ENCODE results near the gene FBXL5. TPM values are rescaled to one million over a fixed set of nuclear protein-coding genes. Genes with fewer than 3 reads are reported as not detected.

The FBXL5 gene
- total and polyA plus RNA-seq, 9 of the 15 experiments (the other 6 are each of a cell fraction or from before 2014, with no cell fraction given) = 6.0 to 35.2 (median 22.1) TPM

DNA sequence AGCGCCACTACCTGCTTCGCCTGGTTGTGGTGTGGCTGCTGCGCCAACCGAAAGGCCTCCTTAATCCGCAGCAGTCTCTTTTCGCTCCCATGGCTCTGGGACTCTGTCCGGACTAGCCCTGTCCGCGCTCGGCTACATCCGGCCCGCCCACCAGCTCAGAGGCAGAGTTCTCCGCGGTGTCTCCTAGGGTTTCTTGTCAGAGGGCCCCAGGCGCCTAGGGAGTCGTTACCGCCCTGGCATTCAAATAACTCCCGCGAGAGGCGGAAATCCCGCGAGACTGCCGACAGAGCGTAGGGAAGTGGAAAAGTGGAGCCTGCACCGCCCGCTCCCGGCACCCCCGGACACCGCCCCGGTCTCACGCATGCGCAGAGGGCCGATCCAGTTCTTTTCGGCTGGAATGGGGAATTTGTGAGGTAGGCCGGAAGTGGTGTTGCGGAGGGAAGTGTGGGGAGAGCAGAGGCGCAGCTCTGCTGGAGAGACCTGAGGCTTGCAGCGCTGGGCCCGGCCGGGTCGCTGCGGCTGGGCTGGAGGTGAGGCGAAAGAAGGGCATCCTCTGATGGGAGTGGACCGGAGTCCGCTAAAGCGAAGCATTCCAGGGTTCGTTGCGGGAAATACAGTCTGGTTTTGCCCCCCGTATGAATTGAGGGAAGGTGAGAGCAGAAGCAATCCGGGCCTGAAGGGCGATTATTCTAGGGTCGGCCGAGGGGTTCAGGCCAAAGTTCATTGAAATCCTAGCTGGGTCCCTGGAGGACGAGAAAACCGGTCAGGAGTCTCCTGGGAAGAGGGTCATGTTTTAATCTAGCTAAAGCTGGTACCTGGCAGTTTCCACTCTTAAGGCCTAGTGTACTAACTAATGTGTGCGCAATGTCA, 26.4 kb upstream of the FBXL5 start, which contains the start of gene FAM200B (continued):
- TF ChIP-seq, protein P1, sequence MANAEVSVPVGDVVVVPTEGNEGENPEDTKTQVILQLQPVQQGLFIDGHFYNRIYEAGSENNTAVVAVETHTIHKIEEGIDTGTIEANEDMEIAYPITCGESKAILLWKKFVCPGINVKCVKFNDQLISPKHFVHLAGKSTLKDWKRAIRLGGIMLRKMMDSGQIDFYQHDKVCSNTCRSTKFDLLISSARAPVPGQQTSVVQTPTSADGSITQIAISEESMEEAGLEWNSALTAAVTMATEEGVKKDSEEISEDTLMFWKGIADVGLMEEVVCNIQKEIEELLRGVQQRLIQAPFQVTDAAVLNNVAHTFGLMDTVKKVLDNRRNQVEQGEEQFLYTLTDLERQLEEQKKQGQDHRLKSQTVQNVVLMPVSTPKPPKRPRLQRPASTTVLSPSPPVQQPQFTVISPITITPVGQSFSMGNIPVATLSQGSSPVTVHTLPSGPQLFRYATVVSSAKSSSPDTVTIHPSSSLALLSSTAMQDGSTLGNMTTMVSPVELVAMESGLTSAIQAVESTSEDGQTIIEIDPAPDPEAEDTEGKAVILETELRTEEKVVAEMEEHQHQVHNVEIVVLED (CRISPR knock-in tag; IDR thresholded peaks at IDR 0.05) = 0 out of 2 replicates have a peak, but pooled peaks have one; percentile 27
- no peak for TF ChIP-seq GTF3C2 (IDR thresholded peaks at IDR 0.05; ENCODE audit: borderline replicate concordance, extremely low read depth, insufficient read length)
- TF ChIP-seq IRF1 (CRISPR knock-in tag; IDR thresholded peaks at IDR 0.05; ENCODE audit: borderline replicate concordance) = no peak
- TF ChIP-seq NR3C1 (CRISPR knock-in tag; IDR thresholded peaks at IDR 0.05) = no peak
- TF ChIP-seq CXXC5 (CRISPR knock-in tag; IDR thresholded peaks at IDR 0.05) = peak; percentile 61
- no peak for TF ChIP-seq OTX1 (CRISPR knock-in tag; IDR thresholded peaks at IDR 0.05)
- TF ChIP-seq SMARCA5 (IDR thresholded peaks at IDR 0.05) = no peak
- no peak for TF ChIP-seq TOE1 (IDR thresholded peaks at IDR 0.05; ENCODE audit: borderline replicate concordance)
- TF ChIP-seq TOE1 (CRISPR knock-in tag; IDR thresholded peaks at IDR 0.05; ENCODE audit: borderline replicate concordance, low read depth) = no peak
- TF ChIP-seq, protein P2, sequence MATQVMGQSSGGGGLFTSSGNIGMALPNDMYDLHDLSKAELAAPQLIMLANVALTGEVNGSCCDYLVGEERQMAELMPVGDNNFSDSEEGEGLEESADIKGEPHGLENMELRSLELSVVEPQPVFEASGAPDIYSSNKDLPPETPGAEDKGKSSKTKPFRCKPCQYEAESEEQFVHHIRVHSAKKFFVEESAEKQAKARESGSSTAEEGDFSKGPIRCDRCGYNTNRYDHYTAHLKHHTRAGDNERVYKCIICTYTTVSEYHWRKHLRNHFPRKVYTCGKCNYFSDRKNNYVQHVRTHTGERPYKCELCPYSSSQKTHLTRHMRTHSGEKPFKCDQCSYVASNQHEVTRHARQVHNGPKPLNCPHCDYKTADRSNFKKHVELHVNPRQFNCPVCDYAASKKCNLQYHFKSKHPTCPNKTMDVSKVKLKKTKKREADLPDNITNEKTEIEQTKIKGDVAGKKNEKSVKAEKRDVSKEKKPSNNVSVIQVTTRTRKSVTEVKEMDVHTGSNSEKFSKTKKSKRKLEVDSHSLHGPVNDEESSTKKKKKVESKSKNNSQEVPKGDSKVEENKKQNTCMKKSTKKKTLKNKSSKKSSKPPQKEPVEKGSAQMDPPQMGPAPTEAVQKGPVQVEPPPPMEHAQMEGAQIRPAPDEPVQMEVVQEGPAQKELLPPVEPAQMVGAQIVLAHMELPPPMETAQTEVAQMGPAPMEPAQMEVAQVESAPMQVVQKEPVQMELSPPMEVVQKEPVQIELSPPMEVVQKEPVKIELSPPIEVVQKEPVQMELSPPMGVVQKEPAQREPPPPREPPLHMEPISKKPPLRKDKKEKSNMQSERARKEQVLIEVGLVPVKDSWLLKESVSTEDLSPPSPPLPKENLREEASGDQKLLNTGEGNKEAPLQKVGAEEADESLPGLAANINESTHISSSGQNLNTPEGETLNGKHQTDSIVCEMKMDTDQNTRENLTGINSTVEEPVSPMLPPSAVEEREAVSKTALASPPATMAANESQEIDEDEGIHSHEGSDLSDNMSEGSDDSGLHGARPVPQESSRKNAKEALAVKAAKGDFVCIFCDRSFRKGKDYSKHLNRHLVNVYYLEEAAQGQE (IDR thresholded peaks at IDR 0.05; ENCODE audit: borderline replicate concordance) = peak; percentile 25; the same call in 1 of the 2 replicates
- TF ChIP-seq, protein P2 (CRISPR knock-in tag; IDR thresholded peaks at IDR 0.05; ENCODE audit: low read depth) = peak; percentile 20; the same call in 1 of the 2 replicates
- TF ChIP-seq TARDBP (IDR thresholded peaks at IDR 0.05) = no peak
- no peak for TF ChIP-seq MTA2 (IDR thresholded peaks at IDR 0.05; ENCODE audit: low read depth)
- TF ChIP-seq NCOA6 (IDR thresholded peaks at IDR 0.05) = no peak
- no peak for TF ChIP-seq PHB2 (IDR thresholded peaks at IDR 0.05; ENCODE audit: low read depth)
